Caco-2 (cell line): ENCODE results near the gene CDH12. TPM values are rescaled to one million over a fixed set of nuclear protein-coding genes. Genes with fewer than 3 reads are reported as not detected.

Experiments used
- BruUV-seq: library from RNA; stranded (reverse); fragments of 400-500 nt; replicated peaks from 2 replicates; lab custom pipeline; 2021; lab: Mats Ljungman, UMichigan
- CTCF ChIA-PET: fragments of 300-600 bp; sonication (Branson Sonifier 250); formaldehyde crosslinking; loops from one replicate; lab custom pipeline; 2022; ENCODE audit warnings: antibody characterized with exemption; lab: Charles Lee
- POLR2A ChIA-PET: fragments of 300-600 bp; sonication (Branson Sonifier 250); formaldehyde crosslinking; loops from one replicate; lab custom pipeline; 2022; ENCODE audit warnings: antibody characterized with exemption; lab: Charles Lee
- DNase-seq, 2 experiments: peaks; one replicate each; pipeline versions ENCODE4 v3.0.0 to v3.0.0-alpha.2; 2020 to 2022
- H3K27me3 ChIP-seq: replicated peaks from 2 replicates; pipeline ENCODE4 v1.6.0; 2011; ENCODE audit warnings: low read length; ENCODE audit not compliant: control insufficient read depth, insufficient read depth
- H3K36me3 ChIP-seq: 2 replicates; pipeline ENCODE4 v1.5.1; 2011; ENCODE audit warnings: low read length; ENCODE audit not compliant: control insufficient read depth, insufficient read depth
- H3K4me1 ChIP-seq: fragments of 250-450 bp; sonication (Bioruptor Pico); 2 replicates; pipeline ENCODE4 v1.5.1; 2020; ENCODE audit warnings: mild to moderate bottlenecking
- H3K4me3 ChIP-seq: 2 replicates; pipeline ENCODE4 v1.5.1; 2011; ENCODE audit warnings: low read depth, mild to moderate bottlenecking, control low read depth, low read length
- H3K9me3 ChIP-seq: fragments of 250-450 bp; sonication (Bioruptor Pico); 2 replicates; pipeline ENCODE4 v1.5.1; 2020; ENCODE audit warnings: mild to moderate bottlenecking, moderate library complexity
- H3K27ac Mint-ChIP-seq: one replicate; pipeline ENCODE4 v1.8.0; 2022; ENCODE audit warnings: mixed read lengths; ENCODE audit not compliant: unreplicated experiment
- H3K27me3 Mint-ChIP-seq: one replicate; pipeline ENCODE4 v1.8.0; 2022; ENCODE audit warnings: mixed read lengths; ENCODE audit not compliant: insufficient read depth, unreplicated experiment
- H3K36me3 Mint-ChIP-seq: one replicate; pipeline ENCODE4 v1.8.0; 2022; ENCODE audit warnings: mild to moderate bottlenecking, mixed read lengths; ENCODE audit not compliant: insufficient read depth, unreplicated experiment
- H3K4me1 Mint-ChIP-seq: one replicate; pipeline ENCODE4 v1.8.0; 2022; ENCODE audit warnings: low read depth, mixed read lengths; ENCODE audit not compliant: unreplicated experiment
- H3K4me3 Mint-ChIP-seq: one replicate; pipeline ENCODE4 v1.8.0; 2022; ENCODE audit warnings: mild to moderate bottlenecking, moderate library complexity, mixed read lengths; ENCODE audit not compliant: unreplicated experiment
- H3K9me3 Mint-ChIP-seq: one replicate; pipeline ENCODE4 v1.8.0; 2022; ENCODE audit warnings: mixed read lengths; ENCODE audit not compliant: unreplicated experiment
- CTCF ChIP-seq, 2 experiments: fragments of 200-600 bp in 1 of 2; IDR thresholded peaks; 1 replicate in 1 of 2; 2 replicates in 1 of 2; pipeline versions ENCODE4 v1.5.1 to v1.8.0; 2011 to 2022; ENCODE audit warnings: antibody characterized with exemption in 1 of 2, control low read depth in 1 of 2, inconsistent platforms in 1 of 2, low read depth in 1 of 2, low read length in 1 of 2, mild to moderate bottlenecking in 1 of 2, moderate library complexity in 1 of 2; ENCODE audit not compliant: insufficient read depth in 1 of 2, severe bottlenecking in 1 of 2, unreplicated experiment in 1 of 2
- intact Hi-C: fragments of 100-400 bp; cut with micrococcal nuclease; formaldehyde crosslinking; loops from one replicate; pipeline ENCODE4 v1.10.0; 2022; ENCODE audit not compliant: unreplicated experiment
- total RNA-seq: library from RNA; stranded (reverse); gene quantifications from 2 replicates; pipeline ENCODE4 v1.2.3, GENCODE V29; 2022

Gene CDH12
- total RNA-seq, 1 experiment from 2014 or later = not detected

- H3K4me3 ChIP-seq = no peak overlapping the region
- TF ChIP-seq CTCF (IDR thresholded peaks at IDR 0.05; ENCODE audit: insufficient read depth in 1 of 2, low read depth in 1 of 2, low read length in 1 of 2, severe bottlenecking in 1 of 2, unreplicated experiment in 1 of 2) = no peak
- H3K27me3 ChIP-seq = no peaks in the 10 kb centered on the region
- Mint-ChIP-seq H3K4me1 (no peaks in the 10 kb centered on the region), H3K36me3 (no peaks in the 10 kb centered on the region), H3K9me3 (no peaks in the 10 kb centered on the region), H3K27me3 (no peaks in the 10 kb centered on the region), H3K27ac (no peak overlapping the region), H3K4me3 (no peak overlapping the region)
- intact Hi-C loops = no loop called here
- H3K4me1 ChIP-seq = no peaks in the 10 kb centered on the region
- no peak for DNase-seq
- CTCF ChIA-PET = no interaction called here
- POLR2A ChIA-PET = no interaction called here
- H3K36me3 ChIP-seq = no peaks in the 10 kb centered on the region
- BruUV-seq = no TSS peak
- H3K9me3 ChIP-seq = no peaks in the 10 kb centered on the region
These were observed 1079.7 kb downstream of the CDH12 start for GRCh38 chr5:21773456-21773855.

- no peaks in the 10 kb centered on the region for H3K4me1 Mint-ChIP-seq
- Histone ChIP-seq H3K4me1 (no peaks in the 10 kb centered on the region), H3K27me3 (no peaks in the 10 kb centered on the region), H3K4me3 (no peak overlapping the region), H3K36me3 (no peaks in the 10 kb centered on the region), H3K9me3 (no peaks in the 10 kb centered on the region)
- ChIA-PET POLR2A (no interaction called here), CTCF (no interaction called here)
- intact Hi-C loops = no loop called here
- no TSS peak for BruUV-seq
- H3K27me3 Mint-ChIP-seq = no peaks in the 10 kb centered on the region
- TF ChIP-seq CTCF (IDR thresholded peaks at IDR 0.05; ENCODE audit: insufficient read depth in 1 of 2, low read depth in 1 of 2, low read length in 1 of 2, severe bottlenecking in 1 of 2, unreplicated experiment in 1 of 2) = no peak
- H3K9me3 Mint-ChIP-seq = no peaks in the 10 kb centered on the region
- H3K27ac Mint-ChIP-seq = no peak overlapping the region
- DNase-seq = no peak
- H3K4me3 Mint-ChIP-seq = no peak overlapping the region
- H3K36me3 Mint-ChIP-seq = no peaks in the 10 kb centered on the region
These were observed 1087.7 kb downstream of the CDH12 start for GRCh38 chr5:21765406-21765805.

GRCh38 chr5:21739096-21739495 lies 1114.0 kb downstream of the CDH12 start:
- H3K4me1 Mint-ChIP-seq = no peaks in the 10 kb centered on the region
- DNase-seq = no peak
- Histone ChIP-seq H3K9me3 (no peaks in the 10 kb centered on the region), H3K27me3 (no peaks in the 10 kb centered on the region), H3K4me3 (no peak overlapping the region), H3K4me1 (no peaks in the 10 kb centered on the region), H3K36me3 (no peaks in the 10 kb centered on the region)
- POLR2A ChIA-PET = no interaction called here
- no peaks in the 10 kb centered on the region for H3K27me3 Mint-ChIP-seq
- no peak overlapping the region for H3K27ac Mint-ChIP-seq
- no peaks in the 10 kb centered on the region for H3K9me3 Mint-ChIP-seq
- BruUV-seq = no TSS peak
- no peak for TF ChIP-seq CTCF (IDR thresholded peaks at IDR 0.05; ENCODE audit: insufficient read depth in 1 of 2, low read depth in 1 of 2, low read length in 1 of 2, severe bottlenecking in 1 of 2, unreplicated experiment in 1 of 2)
- no peak overlapping the region for H3K4me3 Mint-ChIP-seq
- CTCF ChIA-PET = no interaction called here
- no peaks in the 10 kb centered on the region for H3K36me3 Mint-ChIP-seq
- intact Hi-C loops = no loop called here
